ENCODE results near the gene GRHL1.
"Not testable (repeated sequence)": the region's sequence is repeated elsewhere in the genome, so short reads cannot be mapped to it uniquely, and the experiment has no call there.

GRHL1 gene

GRCh38 chr2:9951522-9952285, at the start of gene GRHL1:
GRHL1 (plus strand) TSS chr2:9951693; CDS start chr2:9951834, 141 bp downstream.
- peak within 1 kb of the TSS; percentile 60 to 95 (median 85) for H3K27ac ChIP-seq
- peak within 1 kb of the TSS; percentile 53 to 90 (median 64) for H3K4me3 ChIP-seq

- Histone ChIP-seq H3K4me3 (no peak overlapping the region), H3K27ac (no peak overlapping the region)
These were observed 46.1 kb upstream of the GRHL1 start for GRCh38 chr2:9905413-9905812.

- no peak overlapping the region for H3K27ac ChIP-seq
These were observed 44.1 kb upstream of the GRHL1 start for GRCh38 chr2:9907402-9907801.

GRCh38 chr2:9908639-9909038, 42.9 kb upstream of the GRHL1 start:
- H3K27ac ChIP-seq: peak overlapping the region in 1 of 21 experiments; percentile 9
- H3K4me3 ChIP-seq: no peak overlapping the region

More at GRCh38 chr2:9907402-9907801, 44.1 kb upstream of the GRHL1 start:
- H3K4me3 ChIP-seq: no peak overlapping the region

GRCh38 chr2:9909106-9909505, 42.4 kb upstream of the GRHL1 start:
- Histone ChIP-seq H3K4me3 (no peak overlapping the region), H3K27ac (peak overlapping the region in 1 of 21 experiments; percentile 34)

GRCh38 chr2:9910699-9911098, 40.8 kb upstream of the GRHL1 start:
- H3K4me3 ChIP-seq: no peak overlapping the region
- no peak overlapping the region for H3K27ac ChIP-seq

- H3K4me3 ChIP-seq: no peak overlapping the region
- no peak overlapping the region for H3K27ac ChIP-seq
These were observed 39.0 kb upstream of the GRHL1 start for GRCh38 chr2:9912468-9912867.

GRCh38 chr2:9914384-9915065, 37.0 kb upstream of the GRHL1 start:
- H3K4me3 ChIP-seq: no peak overlapping the region
- H3K27ac ChIP-seq: peak overlapping the region in 3 of 21 experiments; percentile 8 to 15 (median 9)

GRCh38 chr2:9918275-9918674, 33.2 kb upstream of the GRHL1 start:
- no peak overlapping the region for H3K4me3 ChIP-seq
- peak overlapping the region in 9 of 21 experiments; percentile 15 to 72 (median 38) for H3K27ac ChIP-seq

GRCh38 chr2:9919512-9919911, 32.0 kb upstream of the GRHL1 start:
- Histone ChIP-seq H3K4me3 (no peak overlapping the region), H3K27ac (peak overlapping the region in 1 of 21 experiments; percentile 54)

- not testable (repeated sequence) for H3K27ac ChIP-seq, H3K4me3 ChIP-seq
These were observed 24.5 kb upstream of the GRHL1 start for GRCh38 chr2:9927020-9927419.

GRCh38 chr2:9937258-9937657, 14.2 kb upstream of the GRHL1 start:
- Histone ChIP-seq H3K4me3 (no peak overlapping the region), H3K27ac (no peak overlapping the region)

GRCh38 chr2:9937968-9938367, 13.5 kb upstream of the GRHL1 start:
- H3K27ac ChIP-seq: no peak overlapping the region
- H3K4me3 ChIP-seq: no peak overlapping the region

- H3K4me3 ChIP-seq: no peak overlapping the region
- peak overlapping the region in 6 of 21 experiments; percentile 26 to 76 (median 52) for H3K27ac ChIP-seq
These were observed 11.7 kb upstream of the GRHL1 start for GRCh38 chr2:9939587-9940485.

GRCh38 chr2:9941196-9941995, 10.1 kb upstream of the GRHL1 start:
- Histone ChIP-seq H3K4me3 (no peak overlapping the region), H3K27ac (peak overlapping the region in 15 of 21 experiments; percentile 46 to 76 (median 58))

GRCh38 chr2:9941996-9942390, 9.5 kb upstream of the GRHL1 start:
- peak overlapping the region in 7 of 21 experiments; percentile 1 to 73 (median 14) for H3K27ac ChIP-seq
- H3K4me3 ChIP-seq: no peak overlapping the region

- peak overlapping the region in 13 of 21 experiments; percentile 13 to 70 (median 37) for H3K27ac ChIP-seq
- no peak overlapping the region for H3K4me3 ChIP-seq
These were observed 7.1 kb upstream of the GRHL1 start for GRCh38 chr2:9944330-9944758.

GRCh38 chr2:9945596-9945995, 5.9 kb upstream of the GRHL1 start:
- Histone ChIP-seq H3K27ac (peak overlapping the region in 12 of 21 experiments; percentile 3 to 68 (median 44)), H3K4me3 (no peak overlapping the region)

- no peak overlapping the region for H3K4me3 ChIP-seq
- peak overlapping the region in 8 of 21 experiments; percentile 3 to 68 (median 54) for H3K27ac ChIP-seq
These were observed 5.4 kb upstream of the GRHL1 start for GRCh38 chr2:9946076-9946475.
